Regular cardiac myocyte (primary cell): ENCODE results near the gene ACTL7B. TPM values are rescaled to one million over a fixed set of nuclear protein-coding genes. Genes with fewer than 3 reads are reported as not detected.

ENCODE experiments used
- total RNA-seq: library from RNA; depleted of rRNA; stranded (reverse); fragments of >200 nt; gene quantifications from 2 replicates; pipeline ENCODE4 v1.2.3, GENCODE V29; 2014

The ACTL7B gene, protein sequence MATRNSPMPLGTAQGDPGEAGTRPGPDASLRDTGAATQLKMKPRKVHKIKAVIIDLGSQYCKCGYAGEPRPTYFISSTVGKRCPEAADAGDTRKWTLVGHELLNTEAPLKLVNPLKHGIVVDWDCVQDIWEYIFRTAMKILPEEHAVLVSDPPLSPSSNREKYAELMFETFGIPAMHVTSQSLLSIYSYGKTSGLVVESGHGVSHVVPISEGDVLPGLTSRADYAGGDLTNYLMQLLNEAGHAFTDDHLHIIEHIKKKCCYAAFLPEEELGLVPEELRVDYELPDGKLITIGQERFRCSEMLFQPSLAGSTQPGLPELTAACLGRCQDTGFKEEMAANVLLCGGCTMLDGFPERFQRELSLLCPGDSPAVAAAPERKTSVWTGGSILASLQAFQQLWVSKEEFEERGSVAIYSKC
- total RNA-seq, result under 0.01 TPM in 1 of 2 replicates, not detected in the other

DNA sequence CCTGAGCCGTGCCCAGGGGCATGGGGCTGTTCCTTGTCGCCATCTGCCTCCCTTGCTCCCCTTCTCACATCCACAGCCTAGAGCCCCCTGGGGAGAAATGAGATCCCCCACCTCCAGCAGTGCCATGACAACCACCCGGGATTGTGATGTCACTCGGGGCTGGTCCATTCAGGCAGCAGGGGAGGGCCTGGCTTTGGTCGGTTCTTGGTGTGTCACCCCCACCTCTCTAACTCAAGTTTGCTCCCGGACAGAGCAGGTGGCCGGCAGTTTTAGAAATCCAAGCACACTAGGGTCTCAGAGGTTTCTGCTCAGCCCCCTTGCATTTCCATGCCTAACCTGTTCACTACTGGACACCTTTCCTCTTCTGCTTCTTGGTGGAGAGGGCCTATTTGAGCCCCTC, at the start of gene ACTL7B:
Gene ACTL7B (minus strand): TSS at position 99 of the 400 bp plus-strand sequence. CDS start 56 bp downstream, at position 43.

DNA sequence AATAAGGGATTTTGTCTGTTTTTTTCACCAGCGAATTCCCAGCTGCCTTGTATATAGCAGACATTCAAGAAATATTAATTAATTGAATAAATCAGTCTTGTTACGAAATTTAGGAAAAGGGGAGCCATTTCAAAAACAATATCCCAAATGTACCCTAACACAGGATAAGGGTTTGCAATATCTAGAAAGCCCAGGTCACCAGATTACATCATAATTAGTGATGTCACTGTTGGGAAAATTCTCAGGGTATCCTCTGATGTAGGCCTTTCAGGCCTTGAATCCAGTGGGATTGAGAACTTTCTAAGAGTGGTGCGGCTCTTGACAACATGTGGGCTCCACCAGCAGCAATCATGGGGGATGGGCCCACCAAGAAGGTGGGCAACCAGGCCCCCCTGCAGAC, 6.2 kb upstream of the ACTL7B start, which contains the start of gene ACTL7A:
Gene ACTL7A (plus strand): TSS at position 270 of the 400 bp plus-strand sequence. CDS start 57 bp downstream, at position 327.

Other genes with a start within 250 kb of the ACTL7B start
- not detected in 2 replicates for gene ACTL7A, start 6.3 kb upstream of the ACTL7B start, total RNA-seq
- gene ELP1, start 78.1 kb upstream of the ACTL7B start, total RNA-seq, result 37.8 and 55.0 TPM in 2 replicates
- gene ABITRAM, start 78.4 kb upstream of the ACTL7B start, total RNA-seq, result 5.8 and 6.2 TPM in 2 replicates
- gene CTNNAL1, start 157.5 kb upstream of the ACTL7B start, total RNA-seq, result 143 and 157 TPM in 2 replicates